RKO (cell line): ENCODE data around the gene VIM.

Experiments used
- DNase-seq: peaks from one replicate; pipeline ENCODE4 v3.0.0-alpha.2; 2016; ENCODE audit warnings: low spot score

The VIM gene

GRCh38 chr10:17209881-17210280, 18.2 kb upstream of the VIM start:
- peak; percentile 68 for DNase-seq

- peak; percentile 61 for DNase-seq
Observed at GRCh38 chr10:17210361-17210760, 17.7 kb upstream of the VIM start.

- DNase-seq, result peak; percentile 70
Observed at GRCh38 chr10:17212802-17213221, 15.2 kb upstream of the VIM start.

GRCh38 chr10:17213646-17214349, 14.2 kb upstream of the VIM start:
- peak; percentile 91 for DNase-seq

- DNase-seq, result no peak
Observed at GRCh38 chr10:17214526-17214925, 13.5 kb upstream of the VIM start.

- peak; percentile 98 for DNase-seq
Observed at GRCh38 chr10:17214971-17215781, 12.9 kb upstream of the VIM start.

GRCh38 chr10:17215782-17216122, 12.3 kb upstream of the VIM start:
- no peak for DNase-seq

GRCh38 chr10:17216217-17216900, 11.7 kb upstream of the VIM start:
- peak; percentile 100 for DNase-seq

GRCh38 chr10:17216901-17217395, 11.1 kb upstream of the VIM start:
- DNase-seq, result no peak

- peak; percentile 83 for DNase-seq
Observed at GRCh38 chr10:17217631-17218232, 10.3 kb upstream of the VIM start.

GRCh38 chr10:17219024-17219423, 9.0 kb upstream of the VIM start:
- no peak for DNase-seq

GRCh38 chr10:17220652-17221100, 7.4 kb upstream of the VIM start:
- DNase-seq, result no peak

- no peak for DNase-seq
Observed at GRCh38 chr10:17222329-17222728, 5.7 kb upstream of the VIM start.

- DNase-seq, result no peak
Observed at GRCh38 chr10:17225808-17226207, 2.2 kb upstream of the VIM start.

GRCh38 chr10:17226891-17227303, 1.1 kb upstream of the VIM start:
- DNase-seq, result no peak

- peak; percentile 49 for DNase-seq
Observed at GRCh38 chr10:17227367-17228090, 512 bp upstream of the VIM start.

- DNase-seq, result no peak
Observed at GRCh38 chr10:17229016-17229716, 1.1 kb downstream of the VIM start.

GRCh38 chr10:17229717-17229966, 1.6 kb downstream of the VIM start:
- no peak for DNase-seq

GRCh38 chr10:17229967-17230682, 2.1 kb downstream of the VIM start:
- DNase-seq, result peak; percentile 98

GRCh38 chr10:17231788-17232187, 3.7 kb downstream of the VIM start:
- no peak for DNase-seq
